NCI-H345 treated with DMSO at 0.1 percent for 48 hours (cell line): ENCODE measurements around the gene CD84.
"Not testable (repeated sequence)": the region's sequence is repeated elsewhere in the genome, so short reads cannot be mapped to it uniquely, and the experiment has no call there.

Experiments used
- DNase-seq: peaks from one replicate; lab custom pipeline; 2025; ENCODE audit not compliant: unreplicated experiment; lab: John Stamatoyannopoulos, UW

Gene CD84

DNA sequence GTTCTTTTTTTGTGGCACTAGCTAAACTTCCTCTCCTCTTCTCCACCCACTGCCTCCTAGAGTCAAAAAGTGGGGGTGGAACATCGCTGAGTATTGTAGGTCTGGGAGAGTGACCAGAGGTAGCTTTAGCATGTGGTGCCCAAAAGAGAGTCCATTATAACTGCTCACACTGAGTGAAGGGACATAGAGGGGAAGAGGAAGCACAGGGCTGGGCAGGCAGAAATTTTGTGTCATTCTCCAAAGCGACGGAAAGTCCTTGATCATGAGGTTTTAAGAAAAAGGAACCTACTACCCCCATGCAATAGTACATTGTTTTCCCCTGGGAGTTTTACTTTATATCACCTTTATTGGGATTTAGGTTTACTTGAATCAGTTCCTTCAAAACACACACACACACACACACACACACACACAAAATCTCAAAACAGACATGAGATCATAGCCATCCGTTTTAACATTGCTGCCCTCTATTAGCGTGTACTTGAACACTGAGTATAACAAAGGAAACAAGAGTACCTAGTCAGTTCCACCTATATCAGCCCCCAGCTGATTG is 4.1 kb downstream of the CD84 start:
- no peak for DNase-seq

GRCh38 chr1:160570840-160571239 is 8.5 kb downstream of the CD84 start:
- DNase-seq: no peak

GRCh38 chr1:160569806-160570205 is 9.5 kb downstream of the CD84 start:
- no peak for DNase-seq

DNA sequence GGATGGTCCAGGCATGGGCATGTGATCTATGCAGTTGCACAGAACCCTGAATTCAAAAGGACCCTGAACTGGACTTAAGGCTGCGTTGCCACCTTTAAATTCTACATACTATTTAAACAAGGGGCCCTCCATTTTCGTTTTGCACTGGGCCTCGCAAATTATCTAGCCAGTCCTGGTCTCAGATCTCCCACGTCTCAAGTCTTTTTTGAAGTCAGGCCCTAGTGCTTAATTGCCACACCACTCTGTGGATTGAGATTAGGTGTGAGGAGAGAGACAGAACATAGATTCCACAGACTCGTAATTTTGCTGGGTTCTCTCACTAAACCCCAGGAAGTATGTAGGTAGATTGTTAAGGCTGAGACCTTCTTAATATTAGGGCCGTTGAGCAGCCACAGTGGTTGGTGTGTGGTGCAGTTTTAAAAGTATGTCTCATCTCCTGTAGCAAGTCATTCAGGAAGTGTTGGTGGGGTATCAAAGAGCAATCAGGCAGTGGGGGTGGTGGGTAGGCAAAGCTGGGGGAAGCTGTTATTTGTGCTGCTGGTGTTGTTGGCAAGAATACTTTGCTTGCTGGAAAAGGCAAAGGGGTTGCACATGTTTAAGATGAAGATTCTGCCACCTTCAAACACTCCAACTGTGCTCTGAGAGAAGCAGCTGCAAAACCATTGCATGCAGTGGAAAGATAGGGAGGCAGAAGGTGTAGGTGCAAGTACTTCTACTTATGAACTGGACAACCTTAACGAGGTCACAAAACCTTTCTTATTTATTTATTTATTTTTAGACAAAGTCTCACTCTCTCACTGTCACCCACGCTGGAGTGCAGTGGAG is 11.2 kb downstream of the CD84 start:
- no peak for DNase-seq

DNA sequence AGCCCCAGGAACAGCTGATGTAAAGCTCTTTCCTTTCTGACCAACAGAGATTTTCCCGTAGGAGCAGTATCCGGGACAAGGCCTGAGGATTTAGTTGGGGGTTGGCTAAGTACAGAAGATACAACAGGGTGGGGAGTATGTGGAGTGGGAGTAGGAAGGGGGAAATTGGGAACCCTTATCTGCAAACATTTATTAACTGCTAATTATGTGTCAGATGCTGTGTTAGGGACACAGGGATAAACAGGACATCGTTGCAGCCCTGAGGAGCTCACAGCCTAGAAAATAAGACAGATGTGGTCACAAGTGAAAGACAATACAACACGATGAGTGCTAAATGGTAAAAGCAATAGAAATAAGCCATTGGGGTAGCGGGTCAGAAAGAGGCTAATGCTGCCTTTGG is 12.0 kb downstream of the CD84 start:
- no peak for DNase-seq

DNA sequence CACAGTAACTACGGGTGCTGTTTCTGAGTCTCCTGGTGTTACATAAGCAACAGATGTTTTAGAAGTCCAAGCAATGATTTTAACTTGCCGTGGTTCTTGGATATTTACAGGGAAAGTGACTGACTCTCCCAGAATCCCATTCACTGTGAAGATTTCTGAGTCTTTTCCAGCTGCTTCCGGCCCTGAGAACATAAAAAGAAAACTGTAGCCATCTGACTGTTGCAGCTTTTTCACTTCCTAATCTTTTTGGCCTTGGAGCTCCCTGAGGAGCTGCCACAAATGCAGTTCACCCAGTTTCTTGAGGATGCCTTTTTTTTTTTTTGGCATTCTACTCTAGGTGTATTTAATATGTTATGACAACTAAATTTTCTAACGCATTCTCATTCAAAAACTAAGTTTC is 13.7 kb downstream of the CD84 start:
- DNase-seq: no peak

GRCh38 chr1:160563230-160563629 is 16.1 kb downstream of the CD84 start:
- not testable (repeated sequence) for DNase-seq

GRCh38 chr1:160562745-160563144 is 16.6 kb downstream of the CD84 start:
- not testable (repeated sequence) for DNase-seq

DNA sequence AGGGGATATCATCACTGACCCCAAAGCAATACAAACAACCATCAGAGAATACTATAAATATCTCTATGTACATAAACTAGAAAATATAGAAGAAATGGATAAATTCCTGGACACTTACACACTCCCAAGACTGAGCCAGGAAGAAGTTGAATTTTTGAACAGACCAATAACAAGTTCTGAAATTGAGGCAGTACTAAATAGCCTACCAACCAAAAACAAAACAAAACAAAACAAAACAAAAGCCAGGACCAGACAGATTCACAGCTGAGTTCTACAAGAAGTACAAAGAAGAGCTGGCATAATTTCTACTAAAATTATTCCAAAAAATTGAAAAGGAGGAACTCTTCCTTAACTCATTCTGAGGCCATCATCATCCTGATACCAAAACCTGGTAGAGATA is 18.5 kb downstream of the CD84 start:
- DNase-seq: no peak

DNA sequence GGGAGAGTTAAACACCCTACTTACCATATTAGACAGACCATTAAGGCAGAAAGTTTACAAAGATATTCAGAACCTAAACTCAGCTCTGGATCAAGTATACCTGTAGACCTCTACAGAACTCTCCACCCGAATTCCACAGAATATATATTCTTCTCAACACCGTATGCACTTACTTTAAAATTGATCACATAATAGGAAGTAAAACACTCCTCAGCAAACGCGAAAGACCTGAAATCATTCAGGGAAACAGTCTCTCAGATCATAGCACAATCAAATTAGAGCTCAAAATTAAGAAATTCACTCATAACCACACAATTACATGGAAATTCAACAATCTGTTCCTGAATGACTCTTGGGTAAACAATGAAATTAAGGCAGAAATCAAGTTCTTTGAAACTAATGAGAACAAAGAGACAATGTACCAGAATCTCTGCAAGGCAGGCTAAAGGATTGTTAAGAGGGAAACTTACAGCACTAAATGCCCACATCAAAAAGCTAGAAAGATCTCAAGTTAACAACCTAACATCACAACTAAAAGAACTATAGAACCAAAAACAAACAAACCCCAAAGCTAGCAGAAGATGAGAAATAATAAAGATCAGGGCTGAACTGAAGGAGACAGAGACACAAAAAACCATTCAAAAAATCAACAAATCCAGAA is 19.1 kb downstream of the CD84 start:
- no peak for DNase-seq

GRCh38 chr1:160559437-160559836 is 19.9 kb downstream of the CD84 start:
- DNase-seq: not testable (repeated sequence)

DNA sequence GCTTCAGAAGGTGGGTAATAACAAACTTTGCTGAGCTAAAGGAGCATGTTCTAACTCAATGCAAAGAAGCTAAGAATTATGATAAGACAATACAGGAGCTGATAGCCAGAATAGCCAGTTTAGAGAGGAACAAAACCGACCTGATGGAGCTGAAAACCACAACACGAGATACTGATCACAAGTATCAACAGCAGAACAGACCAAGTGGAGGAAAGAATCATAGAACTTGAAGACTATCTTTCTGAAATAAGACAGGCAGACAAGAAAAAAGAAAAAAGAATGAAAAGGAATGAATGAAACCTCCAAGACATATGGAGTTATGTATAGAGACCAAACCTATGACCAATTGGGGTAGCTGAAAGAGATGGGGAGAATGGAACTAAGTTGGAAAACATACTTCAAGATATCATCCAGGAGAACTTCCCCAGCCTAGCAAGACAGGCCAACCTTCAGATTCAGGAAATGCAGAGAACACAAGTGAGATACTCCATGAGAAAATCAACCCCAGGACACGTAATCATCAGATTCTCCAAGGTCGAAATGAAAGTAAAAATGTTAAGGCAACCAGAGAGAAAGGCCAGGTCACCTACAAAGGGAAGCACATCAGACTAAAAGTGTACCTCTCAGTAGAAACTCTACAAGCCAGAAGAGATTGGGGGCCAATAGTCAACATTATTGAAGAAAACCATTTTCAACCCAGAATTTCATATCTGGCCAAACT is 20.5 kb downstream of the CD84 start:
- no peak for DNase-seq

DNA sequence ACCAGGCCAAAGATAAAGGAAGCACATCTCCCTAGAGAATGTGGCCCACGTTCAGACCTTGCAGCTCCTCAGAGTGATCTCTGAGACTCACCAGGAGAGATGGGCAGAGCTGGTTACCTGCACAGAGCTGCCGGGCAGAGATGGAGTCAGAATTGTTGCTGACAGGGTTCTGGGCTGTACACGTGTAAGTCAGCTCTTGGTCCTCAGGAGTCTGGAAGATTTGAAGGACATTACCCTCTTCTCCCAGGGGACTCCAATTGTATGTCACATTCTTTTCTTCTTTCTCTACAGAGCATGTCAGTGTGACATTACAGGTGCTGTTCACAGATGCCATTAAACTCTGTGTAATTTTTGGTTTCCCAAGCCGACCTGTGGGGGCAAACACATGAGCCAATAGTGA is 25.5 kb downstream of the CD84 start:
- no peak for DNase-seq

DNA sequence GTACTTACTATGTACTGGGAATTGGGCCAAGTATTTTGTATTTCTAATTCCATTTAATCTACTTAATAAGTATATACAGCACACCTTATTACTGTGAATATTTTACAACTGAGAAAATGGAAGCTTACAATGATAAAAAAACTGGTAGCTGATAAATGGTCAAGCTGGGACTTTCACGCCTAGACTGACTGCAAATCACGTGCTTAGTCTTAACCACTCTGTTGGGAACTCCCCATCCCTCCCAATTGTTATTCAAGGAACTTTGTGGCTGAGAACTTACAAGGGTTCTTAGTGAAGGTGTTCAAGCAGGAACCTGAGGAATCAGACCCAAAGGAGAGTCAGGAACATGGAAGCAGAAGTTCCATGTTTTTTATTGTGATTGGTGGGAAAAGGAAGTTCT is 26.9 kb downstream of the CD84 start:
- DNase-seq: no peak

DNA sequence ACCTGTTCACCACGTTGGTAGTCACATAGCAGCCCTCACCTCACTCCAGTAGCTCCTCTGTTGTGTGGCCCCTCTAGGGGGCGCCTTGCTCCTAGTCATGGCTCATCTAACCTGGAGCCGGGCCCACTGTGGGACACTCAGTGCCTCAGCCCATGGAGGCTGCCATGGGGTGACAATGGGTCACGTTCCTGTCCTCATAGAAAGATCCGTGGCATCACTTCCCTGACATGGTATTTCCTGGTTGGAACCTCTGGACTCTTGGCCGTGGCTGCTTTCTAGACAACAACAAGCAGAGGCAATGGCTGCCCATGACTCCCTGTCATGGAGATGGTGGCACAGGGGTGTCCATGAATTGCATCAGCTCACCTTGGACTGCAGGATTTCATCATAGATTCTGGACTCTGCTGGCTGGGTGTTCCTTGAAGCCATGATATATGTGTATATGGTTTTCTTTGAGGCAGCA is 28.7 kb downstream of the CD84 start:
- DNase-seq: no peak

DNA sequence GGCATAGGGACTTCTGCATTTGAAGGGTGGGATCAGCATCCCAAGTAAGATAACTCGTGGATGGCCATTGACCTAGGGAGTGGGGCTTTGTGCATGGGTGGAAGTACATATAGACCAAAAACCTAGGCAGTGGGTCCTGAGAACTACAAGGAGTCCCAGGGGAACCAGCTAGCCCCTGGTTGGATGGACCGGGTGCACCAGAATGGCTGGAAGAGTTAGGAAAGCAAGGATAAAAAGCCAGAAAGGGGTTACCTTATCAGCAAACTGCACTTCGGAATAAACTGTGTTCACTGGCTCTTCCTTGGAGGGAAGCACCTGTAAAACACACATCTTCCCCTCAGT is 29.7 kb downstream of the CD84 start:
- DNase-seq: no peak

- no peak for DNase-seq
Measured at GRCh38 chr1:160548960-160549664, 30.2 kb downstream of the CD84 start.

- no peak for DNase-seq
Measured at GRCh38 chr1:160548183-160548582, 31.1 kb downstream of the CD84 start.

DNA sequence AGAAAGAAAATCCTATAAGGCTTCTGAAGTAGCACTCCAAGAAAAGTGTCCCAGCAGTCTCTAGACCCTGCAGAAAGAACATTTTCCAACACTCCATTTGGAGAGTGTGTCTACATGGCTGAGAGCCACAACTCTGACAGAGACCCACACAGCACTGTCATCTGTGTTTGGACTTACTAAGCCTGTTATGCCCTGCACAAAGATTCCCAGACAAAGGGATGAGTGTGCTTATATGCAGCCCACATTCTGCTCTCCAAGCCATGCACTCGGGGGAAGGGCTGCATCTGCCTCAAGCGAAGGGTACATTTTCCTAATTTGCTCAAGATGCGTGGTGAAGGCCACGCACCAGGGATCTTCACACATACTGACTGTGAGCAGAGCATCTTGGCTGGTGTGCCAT is 31.9 kb downstream of the CD84 start:
- DNase-seq: no peak

- no peak for DNase-seq
Measured at GRCh38 chr1:160546942-160547341, 32.4 kb downstream of the CD84 start.

DNA sequence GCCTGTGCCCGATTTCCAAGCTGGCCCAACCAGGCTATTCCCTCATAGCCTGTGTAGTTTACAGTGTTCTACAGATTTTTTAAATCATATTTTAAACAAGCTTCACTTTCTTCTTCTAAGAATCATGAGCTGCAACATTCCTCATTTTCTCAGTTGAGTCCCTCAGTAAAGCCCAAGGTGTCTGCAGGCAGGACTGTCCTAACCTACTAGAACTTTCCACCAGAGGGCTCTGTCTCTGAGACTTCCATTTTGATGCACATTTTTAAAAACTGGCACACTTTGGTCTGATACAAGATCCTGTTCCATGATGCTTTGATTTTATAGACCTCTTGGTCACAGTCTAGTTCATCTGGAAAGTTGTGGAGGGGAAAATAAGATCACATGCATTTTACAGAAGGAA is 34.6 kb downstream of the CD84 start:
- no peak for DNase-seq
